Stimulated activated CD4-positive, alpha-beta T cell treated with anti-CD3 and anti-CD28 coated beads, Interleukin-4, amount 100 ng/mL, for 1 hour (primary cell): ENCODE results near the gene MAP2K7.
"Not testable (repeated sequence)": the region's sequence is repeated elsewhere in the genome, so short reads cannot be mapped to it uniquely, and the experiment has no call there.

ENCODE experiments used
- DNase-seq: peaks from one replicate; pipeline ENCODE4 v3.0.0-alpha.2; 2020

The MAP2K7 gene

DNA sequence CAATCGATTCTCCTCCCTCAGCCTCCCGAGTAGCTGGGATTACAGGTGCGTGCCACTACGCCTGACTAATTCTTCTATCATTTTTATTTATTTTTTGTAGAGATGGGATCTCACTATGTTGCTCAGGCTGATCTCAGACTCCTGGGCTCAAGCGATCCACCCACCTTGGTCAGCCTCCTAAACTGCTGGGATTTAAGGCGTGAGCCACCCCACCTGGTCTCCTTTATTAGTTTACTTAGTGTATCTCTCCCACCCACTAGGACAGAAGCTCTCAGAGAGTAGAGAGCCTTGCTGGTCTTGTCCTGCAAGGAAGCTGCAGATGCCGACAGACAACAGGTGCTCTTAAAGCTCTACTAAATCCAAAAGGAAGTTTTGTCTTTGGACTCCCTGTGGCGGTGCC, 17.9 kb upstream of the MAP2K7 start:
- DNase-seq: no peak

DNA sequence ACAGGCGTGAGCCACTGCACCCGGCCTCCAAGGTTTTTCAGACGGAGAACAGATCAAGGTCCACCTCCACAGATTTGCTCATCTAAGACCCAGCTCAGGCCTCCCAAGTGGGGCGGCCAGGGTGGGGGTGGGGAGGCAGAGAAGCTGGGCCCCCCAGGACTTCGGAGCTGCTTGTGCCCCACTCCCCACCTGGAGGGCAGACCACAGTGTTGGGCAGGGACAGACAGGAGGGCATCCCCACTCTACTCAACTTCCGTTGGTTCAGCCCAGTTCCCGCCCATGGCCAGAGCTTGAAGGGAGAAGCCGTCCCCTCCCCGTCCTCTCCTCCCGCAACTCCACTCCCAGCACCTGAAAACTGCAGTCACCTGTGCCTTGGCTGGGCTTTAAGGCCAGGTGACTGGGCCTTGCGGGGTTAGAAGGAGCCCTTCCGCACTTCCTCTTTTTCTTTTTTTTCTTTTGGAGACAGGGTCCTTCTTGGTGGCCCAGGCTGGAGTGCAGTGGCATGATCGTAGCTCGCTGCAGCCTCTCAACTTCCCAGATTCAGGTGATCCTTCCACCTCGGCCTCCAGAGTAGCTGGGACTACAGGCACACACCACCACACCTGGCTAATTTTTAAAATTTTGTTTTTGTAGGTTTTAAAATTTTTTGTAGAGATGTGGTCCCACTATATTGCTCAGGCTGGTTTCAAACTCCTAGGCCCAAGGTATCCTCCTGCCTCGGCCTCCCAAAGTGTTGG, 16.1 kb upstream of the MAP2K7 start:
- no peak for DNase-seq

DNA sequence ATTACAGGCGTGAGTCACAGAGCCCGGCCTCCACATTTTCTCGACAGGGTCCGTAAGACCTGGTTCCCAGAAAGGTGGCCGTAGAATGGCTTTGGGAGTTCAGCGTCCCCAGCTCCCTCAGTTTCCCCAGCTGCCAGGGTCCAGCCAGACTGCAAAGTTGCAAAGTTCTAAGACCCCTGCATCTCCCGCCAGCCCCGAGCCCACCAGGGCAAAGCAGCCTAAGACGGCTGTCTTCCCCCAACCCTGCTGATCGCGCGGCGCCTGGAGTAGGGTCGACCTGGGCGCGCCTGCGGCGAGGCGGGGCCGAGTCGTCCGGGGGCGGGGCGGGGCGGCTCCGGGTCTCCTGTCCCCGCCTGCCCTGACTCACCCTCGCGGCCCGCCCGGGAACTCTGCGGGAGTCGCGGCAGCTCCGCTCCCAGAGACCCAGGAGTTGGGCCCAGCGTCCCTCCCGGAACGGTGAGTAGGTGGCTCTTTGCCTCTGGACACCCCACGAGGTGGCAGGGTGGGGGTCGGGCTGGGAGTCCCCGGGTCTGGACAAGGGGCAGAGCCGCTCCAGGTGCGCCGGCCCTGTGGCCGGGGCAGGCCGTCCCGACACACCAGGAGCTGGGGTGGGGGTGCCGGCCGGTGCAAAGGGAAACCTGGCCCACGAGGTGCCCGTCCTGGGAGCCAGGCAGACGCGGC, 15.4 kb upstream of the MAP2K7 start, which contains the start of gene LRRC8E:
Gene LRRC8E, plus strand, starts transcription at position 366 of the 681 bp plus-strand sequence. CDS start 7,094 bp downstream, outside the sequence.
- DNase-seq: peak; percentile 62

DNA sequence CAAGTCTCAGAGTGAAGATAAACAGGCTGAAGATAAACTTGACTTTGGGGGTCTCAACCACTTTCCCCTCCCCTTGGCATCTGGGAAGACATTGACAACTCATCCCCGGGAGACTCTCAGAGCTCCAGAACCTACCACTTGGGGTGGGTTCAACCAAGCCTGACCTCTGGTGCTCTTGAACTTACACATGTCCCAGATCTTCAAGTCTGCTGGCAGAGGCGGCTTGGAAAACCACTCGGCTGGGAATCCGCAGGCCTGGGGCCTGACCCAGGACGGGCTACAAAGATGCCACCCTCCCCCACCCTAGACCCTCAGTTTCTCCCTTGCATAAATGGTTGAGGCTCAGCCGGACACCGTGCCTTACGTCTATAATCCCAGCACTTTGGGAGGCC, 14.9 kb upstream of the MAP2K7 start:
- DNase-seq: no peak

DNA sequence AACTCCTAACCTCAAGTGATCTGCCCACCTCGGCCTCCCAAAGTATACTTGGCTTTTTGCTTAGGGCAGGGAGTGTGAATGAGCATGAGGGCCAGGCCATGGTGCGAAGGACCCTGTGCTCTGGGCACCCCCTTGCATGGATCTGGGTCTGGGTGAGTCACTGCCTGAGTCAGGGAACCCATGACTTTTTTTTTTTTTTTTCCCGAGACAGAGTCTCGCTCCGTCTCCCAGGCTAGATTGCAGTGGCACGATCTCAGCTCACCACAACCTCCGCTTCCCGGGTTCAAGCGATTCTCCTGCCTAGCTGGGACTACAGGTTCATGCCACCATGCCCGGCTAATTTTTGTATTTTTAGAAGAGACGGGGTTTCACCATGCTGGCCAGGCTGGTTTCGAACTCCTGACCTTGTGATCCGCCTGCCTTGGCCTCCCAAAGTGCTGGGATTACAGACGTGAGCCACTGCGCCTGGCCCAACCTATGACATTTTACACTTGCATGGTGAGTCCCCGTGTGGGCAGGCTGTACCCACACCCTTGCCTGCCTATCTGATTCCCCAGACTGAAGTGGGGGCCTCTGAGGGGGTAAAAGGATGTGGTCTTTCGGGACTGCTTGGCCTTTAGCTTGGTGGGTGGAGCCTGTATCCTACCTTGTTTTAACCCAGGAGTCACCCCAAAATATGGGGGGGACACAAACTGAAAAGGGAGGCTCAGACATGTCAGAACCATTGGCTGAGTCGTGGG, 10.1 kb upstream of the MAP2K7 start:
- DNase-seq: not testable (repeated sequence)

DNA sequence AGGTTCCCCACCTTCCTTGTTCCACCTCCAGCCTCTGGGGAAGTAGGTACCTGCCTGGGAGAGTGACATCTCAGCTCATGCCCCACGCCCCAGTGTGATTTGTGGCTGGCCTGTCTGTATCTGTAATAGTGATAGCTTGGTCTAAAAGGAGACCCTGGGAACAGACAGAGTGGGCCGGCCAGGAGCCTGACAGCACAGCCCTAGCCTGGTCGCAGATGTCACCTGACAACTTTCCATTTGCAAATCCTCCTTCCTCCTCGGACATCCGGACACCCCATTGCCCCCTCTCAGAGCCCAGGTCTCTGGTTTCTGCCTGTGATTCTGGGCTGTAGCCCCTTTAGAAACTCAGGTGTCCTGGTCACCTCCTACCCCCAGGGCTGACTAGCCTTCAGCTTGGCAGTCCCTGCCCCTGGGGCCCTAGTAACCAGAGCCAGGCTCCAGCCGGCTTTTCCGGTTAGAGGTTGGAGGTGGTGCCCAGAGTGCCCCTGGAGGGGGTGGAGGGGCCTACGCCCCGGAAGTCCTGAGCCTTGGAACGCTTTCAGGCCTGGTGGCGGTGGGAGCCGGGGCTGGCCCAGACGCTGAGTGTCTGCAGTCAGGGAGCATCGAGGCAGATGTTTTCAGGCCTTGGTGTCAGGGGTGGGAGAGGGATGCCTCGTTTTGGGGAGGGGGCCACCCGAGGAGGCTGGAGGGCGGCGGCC, 8.9 kb upstream of the MAP2K7 start:
- DNase-seq: no peak

DNA sequence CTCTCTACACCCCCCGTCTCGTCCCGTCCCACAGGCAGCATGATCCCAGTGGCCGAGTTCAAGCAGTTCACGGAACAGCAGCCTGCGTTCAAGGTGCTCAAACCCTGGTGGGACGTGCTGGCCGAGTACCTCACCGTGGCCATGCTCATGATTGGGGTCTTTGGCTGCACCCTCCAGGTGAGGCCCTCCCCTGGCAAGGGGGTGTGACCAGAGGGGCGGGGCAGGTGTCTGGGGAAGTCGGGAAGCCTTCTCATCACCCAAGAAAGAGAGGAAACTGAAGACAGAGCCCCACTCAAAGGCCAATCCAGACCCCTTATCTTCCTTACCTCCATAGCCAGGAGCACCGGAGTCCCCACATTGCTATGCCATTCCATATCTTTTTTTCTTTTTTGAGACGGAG, 8.1 kb upstream of the MAP2K7 start:
- no peak for DNase-seq

DNA sequence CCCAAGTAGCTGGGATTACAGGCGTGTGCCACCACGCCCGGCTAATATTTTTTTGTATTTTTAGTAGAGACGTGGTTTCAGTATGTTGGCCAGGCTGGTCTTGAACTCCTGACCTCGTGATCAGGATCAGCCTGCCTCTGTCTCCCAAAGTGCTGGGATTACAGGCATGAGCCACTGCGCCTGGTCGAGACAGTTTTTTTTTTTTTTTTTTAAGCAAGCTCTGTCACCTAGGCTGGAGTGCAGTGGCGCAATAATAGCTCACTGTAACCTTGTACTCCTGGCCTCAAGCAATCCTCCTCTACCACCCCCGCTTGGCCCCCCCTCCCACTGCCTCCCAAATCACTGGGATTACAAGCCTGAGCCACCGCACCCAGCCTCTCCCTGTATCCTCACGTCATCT, 6.4 kb upstream of the MAP2K7 start:
- no peak for DNase-seq

DNA sequence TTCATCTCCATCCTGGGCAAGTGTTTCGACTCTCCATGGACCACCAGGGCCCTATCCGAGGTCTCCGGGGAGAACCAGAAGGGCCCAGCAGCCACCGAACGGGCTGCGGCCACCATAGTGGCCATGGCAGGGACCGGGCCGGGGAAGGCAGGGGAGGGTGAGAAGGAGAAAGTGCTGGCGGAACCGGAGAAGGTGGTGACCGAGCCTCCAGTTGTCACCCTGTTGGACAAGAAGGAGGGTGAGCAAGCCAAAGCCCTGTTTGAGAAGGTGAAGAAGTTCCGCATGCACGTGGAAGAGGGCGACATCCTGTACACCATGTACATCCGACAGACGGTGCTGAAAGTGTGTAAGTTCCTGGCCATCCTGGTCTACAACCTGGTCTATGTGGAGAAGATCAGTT, 4.7 kb upstream of the MAP2K7 start:
- no peak for DNase-seq

DNA sequence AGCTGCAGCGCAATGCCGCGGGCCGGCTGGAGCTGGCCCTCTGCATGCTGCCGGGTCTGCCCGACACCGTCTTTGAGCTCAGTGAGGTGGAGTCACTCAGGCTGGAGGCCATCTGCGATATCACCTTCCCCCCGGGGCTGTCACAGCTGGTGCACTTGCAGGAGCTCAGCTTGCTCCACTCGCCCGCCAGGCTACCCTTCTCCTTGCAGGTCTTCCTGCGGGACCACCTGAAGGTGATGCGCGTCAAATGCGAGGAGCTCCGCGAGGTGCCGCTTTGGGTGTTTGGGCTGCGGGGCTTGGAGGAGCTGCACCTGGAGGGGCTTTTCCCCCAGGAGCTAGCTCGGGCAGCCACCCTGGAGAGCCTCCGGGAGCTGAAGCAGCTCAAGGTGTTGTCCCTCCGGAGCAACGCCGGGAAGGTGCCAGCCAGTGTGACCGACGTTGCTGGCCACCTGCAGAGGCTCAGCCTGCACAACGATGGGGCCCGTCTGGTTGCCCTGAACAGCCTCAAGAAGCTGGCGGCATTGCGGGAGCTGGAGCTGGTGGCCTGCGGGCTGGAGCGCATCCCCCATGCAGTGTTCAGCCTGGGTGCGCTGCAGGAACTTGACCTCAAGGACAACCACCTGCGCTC, 3.8 kb upstream of the MAP2K7 start:
- no peak for DNase-seq

DNA sequence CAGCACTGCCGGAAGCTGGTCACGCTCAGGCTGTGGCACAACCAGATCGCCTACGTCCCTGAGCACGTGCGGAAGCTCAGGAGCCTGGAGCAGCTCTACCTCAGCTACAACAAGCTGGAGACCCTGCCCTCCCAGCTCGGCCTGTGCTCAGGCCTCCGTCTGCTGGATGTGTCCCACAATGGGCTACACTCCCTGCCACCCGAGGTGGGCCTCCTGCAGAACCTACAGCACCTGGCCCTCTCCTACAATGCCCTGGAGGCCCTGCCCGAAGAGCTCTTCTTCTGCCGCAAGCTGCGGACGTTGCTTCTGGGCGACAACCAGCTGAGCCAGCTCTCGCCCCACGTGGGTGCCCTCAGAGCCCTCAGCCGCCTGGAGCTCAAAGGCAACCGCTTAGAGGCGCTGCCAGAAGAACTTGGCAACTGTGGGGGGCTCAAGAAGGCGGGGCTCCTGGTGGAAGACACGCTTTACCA, 3.2 kb upstream of the MAP2K7 start:
- DNase-seq: no peak

DNA sequence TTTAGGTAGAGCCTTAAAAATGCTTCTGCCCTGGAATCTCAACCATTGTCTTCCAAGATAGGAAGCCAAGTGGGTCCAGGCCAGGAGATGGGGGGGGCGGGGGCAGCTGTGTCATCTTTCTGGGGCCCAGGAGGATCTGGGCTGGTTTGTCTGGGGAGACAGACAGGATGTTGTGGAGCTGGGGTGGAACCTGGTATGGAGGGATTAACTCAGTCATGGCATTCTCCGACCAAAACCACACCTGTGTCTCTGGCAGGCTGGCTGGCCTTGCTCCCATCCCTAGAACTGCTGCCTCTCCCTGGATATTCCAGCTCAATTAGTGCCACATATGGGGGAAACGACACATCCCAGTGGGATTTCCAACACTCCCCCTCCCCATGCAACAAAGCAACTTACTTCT, 2.7 kb upstream of the MAP2K7 start:
- no peak for DNase-seq

DNA sequence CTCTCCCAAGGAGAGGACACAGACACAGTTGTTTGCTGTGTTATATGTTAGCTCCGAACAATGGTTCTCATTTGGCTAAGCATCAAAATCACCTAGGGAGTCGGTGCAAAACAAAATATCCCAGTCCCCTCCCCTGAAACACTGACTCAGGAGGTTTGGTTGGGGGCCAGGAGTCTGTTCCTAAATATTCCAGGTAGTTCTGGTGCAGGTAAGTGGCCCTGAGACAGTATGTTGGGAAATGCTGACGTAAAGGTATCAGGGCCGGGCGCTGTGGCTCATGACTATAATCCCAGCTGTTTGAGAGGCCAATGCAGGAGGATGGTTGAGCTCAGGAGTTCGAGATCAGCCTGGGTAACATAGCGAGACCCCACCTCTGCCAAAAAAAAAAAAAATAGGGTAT, 2.3 kb upstream of the MAP2K7 start:
- no peak for DNase-seq

DNA sequence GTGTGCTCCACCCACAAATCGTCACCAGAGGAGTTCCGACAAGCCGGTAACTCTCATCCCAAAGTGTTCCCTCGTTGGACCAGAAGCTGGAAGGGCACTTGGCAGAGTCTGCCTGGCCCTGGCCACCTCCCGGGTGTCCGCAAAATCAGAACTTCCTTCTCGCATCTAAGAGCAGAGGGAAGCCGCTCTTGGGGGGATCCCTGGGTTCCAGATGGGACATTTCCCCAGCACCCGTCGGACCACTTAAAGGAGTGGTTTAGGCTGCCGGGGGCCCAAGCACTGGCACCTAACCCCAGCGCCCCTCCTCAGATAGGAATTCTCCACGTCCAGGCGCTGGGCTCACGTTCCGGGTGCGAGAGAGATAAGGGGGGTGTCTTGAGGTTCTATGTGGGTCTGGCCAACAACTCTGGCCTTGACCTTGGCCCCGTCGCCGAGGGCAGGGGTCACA, 857 bp upstream of the MAP2K7 start:
- DNase-seq: no peak

DNA sequence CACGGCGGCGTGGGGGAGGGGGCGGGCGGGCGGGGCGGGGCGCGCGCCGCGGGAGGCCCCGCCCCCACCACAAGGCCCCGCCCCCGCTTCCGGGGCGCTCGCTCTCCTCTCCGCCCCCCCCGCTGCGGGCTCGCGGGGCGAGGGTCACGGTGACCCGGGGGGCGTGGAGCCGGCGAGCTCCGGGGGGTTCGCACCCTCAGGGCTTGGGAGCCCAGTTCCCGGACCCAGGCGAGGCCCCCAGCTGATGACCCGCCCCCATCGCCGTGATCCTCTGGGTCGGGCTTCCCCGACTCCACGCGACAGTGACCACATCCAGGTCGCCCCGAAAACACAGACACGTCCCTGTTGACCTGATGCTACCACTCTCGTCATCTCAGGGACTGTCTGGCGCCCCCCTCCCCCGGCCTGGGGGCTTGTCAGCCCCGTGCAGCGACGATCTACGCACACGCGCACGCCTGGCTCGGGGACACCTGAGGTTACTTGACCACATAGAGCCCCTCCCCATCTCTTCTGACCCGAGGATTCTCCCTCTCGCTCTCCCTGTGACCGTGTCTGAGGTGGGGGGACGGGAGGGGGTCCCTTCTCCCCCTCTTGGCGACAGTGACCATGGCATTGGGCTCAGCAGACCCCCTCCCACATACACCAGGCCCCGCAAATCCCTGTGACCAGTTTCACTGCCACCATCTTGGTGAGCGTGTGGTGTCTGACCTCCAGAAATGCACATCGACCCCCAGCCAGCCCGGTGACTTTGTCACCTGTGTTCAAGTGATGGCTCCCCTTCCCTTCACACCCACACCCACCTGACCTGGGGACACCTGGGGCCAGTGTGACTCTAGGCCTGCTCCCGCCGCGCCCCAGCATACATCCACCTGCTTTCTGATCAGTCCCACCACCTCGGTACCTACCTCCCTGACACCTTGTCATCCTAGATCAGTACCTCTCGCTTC, 670 bp downstream of the MAP2K7 start:
- DNase-seq: no peak

DNA sequence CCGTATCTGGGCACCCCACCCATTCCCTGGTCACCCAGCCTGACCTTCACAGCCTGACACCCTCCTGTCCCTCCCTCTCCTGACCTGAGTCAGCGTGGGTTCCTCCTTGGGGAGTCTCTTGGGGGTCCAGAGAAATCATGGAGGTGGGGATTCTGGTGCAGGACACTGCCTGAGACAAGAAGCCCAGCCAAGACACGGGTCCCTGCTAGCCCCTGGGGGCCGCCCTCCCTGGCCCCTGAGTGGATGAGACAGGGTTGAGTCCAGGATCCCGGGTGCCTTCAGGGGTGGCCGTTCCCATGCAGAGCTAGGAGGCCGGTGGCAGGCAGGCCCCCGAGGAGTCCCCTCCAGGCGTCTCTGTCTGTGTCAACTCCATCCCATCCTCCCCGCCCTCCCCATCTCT, 1.6 kb downstream of the MAP2K7 start:
- no peak for DNase-seq

DNA sequence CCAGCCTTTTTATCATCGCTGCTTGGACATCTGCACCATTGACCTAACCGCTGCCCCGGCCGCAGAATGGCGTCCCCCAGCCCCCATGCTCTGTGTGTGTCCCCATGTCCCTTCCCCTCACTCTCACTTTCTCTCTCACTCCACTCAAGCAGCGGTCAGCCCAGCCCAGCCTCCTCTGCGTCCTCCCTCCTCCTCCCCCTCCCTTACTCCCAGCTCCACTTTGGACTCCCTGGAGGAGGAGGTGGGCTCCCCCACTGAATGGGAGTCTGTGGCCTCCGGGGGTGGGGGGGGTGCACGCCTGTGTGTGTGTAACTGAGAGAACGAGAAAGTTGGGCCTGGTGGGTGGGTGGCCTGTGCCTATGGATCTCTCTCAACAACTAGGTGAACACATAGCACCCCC, 2.2 kb downstream of the MAP2K7 start:
- no peak for DNase-seq

DNA sequence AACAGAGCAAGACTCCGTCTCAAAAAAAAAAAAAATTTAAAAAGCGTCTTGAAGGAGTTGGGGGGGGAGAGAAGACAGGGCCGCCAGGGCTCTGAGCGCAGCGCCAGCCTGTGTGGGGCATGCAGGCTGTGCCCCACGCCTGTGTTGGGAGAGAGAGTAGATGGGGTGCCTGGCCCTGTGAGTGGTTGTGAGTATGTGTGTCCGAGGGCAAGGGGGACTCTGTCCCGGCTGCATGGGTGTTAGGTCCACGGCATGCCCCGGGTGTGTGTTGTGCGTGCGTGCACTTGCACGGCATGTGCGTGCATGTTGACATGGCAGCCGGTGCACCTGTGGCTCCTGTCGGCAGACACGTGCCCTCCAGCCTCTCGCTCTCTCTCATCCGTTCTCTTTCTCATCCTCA, 3.4 kb downstream of the MAP2K7 start:
- DNase-seq: no peak

DNA sequence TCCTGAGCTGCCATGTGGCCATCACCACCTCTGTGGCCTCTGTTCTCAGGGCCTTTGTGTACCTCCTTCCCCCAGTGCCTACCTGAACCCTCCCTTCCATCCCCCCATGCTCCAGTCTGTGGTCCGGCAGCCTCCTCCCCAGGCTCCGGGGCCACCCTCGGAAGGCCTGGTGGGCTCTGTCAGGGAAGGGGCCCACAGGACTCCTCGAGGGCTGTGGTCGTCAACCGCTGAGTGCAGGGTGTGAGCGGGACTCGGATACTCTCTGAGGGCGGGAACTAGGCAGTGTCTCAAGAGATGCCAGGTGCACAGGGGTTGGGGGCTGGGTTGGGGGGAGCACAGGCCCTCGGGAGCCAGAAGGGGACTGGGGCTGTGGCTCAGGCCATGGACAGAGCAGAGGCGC, 3.9 kb downstream of the MAP2K7 start:
- DNase-seq: no peak

DNA sequence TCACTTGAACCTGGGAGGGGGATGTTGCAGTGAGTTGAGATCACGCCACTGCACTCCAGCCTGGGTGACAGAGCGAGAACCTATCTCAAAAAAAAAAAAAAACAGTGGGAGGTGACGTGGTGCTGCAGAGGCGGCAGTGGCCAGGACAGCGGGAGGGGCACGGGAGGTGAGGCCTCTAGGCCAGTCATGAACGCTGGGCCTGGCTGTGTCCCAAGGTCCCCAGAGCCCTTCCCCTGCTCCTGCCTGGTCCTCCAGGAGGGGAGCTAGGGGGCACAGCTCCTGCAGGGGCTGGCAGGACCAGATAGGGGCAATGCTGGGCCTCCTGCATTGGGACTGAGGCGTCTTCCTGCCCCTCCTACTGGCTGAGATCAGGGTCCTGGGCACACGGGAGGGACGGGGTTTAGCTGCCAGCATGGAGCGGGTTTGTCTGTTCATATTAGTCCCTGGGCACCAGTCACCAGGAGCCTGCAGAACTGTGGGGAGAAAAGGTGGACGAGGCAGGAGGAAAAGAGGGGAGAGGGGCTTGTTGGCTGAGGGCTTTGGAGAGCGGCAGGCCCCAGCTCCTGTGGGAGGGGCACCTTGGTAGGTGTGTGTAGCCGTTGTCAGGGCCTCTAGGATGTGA, 4.5 kb downstream of the MAP2K7 start:
- no peak for DNase-seq
